ENCODE results near the gene TMEM86B. TPM values are rescaled to one million over a fixed set of nuclear protein-coding genes. Genes with fewer than 3 reads are reported as not detected.
"Not testable (repeated sequence)": the region's sequence is repeated elsewhere in the genome, so short reads cannot be mapped to it uniquely, and the experiment has no call there.

TMEM86B gene
- polyA plus RNA-seq, 1 donor, result 2.6 TPM

GRCh38 chr19:55241935-55242464, 13.4 kb upstream of the TMEM86B start:
- no peak for DNase-seq

DNA sequence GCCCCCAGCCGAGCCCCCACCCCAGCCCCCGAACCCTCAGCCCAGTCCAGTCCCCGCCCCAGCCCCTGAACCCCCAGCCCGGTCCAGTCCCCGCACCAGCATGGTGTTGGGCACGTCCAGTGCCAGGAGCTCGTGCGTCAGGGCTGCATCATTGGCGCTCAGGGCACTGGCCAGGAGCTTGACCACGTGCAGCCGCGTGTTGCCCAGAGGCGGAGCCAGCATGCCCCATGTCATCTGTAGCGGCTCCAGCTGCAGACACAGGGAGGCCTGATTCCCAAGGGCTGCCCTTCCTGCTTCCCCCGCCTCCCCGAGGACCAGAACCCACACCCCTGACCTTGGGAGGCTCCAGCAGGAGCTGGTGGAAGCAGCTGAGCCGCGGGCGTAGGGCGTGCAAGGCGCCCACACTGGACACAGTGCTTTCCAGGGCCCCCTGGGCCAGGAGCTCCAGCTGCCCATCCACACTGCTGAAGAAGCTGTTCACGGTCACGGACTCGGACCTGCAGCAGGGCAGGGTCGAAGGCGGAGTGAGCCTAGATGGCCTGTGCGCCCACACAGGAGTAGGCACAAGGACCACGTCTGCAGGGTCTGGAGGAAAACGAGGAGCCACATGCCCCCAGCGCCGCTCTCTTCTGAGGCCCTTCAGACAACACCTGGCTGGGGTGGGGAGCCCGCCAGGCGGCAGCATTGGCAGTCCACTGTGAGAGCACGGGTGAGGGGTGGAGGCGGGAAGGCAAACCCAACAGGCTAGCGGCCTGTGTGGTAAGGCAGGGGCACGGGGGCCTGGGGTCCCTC, 12.8 kb upstream of the TMEM86B start:
- DNase-seq, result no peak

DNA sequence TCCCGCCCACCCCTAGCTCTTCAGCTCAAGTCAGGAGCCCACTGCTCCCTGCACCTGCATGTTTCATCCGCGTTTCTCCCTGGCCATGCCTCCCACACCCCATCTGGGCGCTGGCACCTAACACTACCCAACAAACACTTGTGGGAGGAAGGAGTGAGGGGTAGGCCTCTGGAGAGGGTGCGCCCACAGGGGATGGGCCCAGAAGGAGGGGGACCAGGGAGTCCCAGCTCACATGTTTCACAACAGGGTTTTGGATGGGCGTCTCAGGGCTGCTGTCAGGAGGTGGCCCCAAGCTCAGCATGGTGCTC, 12.1 kb upstream of the TMEM86B start:
- no peak for DNase-seq

- DNase-seq, result no peak
These were observed 10.4 kb upstream of the TMEM86B start for GRCh38 chr19:55239004-55239403.

- DNase-seq, result no peak
These were observed 9.5 kb upstream of the TMEM86B start for GRCh38 chr19:55238030-55238429.

GRCh38 chr19:55232986-55233385, 4.4 kb upstream of the TMEM86B start:
- DNase-seq, result no peak

- DNase-seq, result no peak
These were observed 3.7 kb upstream of the TMEM86B start for GRCh38 chr19:55232286-55232602.

GRCh38 chr19:55231391-55232285, 3.1 kb upstream of the TMEM86B start:
- no peak for DNase-seq

- no peak for DNase-seq
These were observed 2.2 kb upstream of the TMEM86B start for GRCh38 chr19:55230780-55231179.

GRCh38 chr19:55230329-55230728, 1.8 kb upstream of the TMEM86B start:
- DNase-seq, result no peak

GRCh38 chr19:55229789-55230182, 1.2 kb upstream of the TMEM86B start:
- DNase-seq, result no peak

DNA sequence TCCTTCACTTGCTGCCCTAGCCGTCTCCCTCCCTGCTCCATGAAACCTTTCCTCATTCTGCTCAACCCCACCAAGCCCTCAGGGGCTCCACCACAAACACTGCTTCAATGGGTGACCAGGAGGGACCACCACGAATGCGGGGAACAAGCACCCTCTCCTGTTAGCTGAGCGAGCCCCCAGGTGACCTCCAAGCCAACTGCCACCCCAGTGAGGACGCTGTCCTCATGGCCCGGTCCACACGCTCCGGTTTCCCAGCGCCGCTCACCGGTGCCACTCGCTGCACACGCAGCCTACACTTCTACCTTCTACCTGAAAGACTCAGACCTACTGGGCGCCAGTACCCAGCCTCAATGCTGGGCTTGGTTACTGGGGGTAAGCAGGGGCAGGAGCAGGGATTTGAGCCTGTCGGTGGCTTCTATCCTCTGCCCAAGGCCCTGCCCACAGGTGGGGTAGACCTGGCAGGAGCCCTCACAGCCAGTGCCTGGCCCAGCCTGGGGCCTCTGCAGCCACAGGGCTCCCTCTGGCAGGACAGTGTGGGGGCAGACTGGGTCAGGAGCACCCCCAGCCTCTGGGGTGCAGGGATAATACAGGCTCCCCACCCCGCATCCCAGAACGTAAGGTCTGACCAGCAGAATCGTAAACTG, 704 bp upstream of the TMEM86B start:
- no peak for DNase-seq

DNA sequence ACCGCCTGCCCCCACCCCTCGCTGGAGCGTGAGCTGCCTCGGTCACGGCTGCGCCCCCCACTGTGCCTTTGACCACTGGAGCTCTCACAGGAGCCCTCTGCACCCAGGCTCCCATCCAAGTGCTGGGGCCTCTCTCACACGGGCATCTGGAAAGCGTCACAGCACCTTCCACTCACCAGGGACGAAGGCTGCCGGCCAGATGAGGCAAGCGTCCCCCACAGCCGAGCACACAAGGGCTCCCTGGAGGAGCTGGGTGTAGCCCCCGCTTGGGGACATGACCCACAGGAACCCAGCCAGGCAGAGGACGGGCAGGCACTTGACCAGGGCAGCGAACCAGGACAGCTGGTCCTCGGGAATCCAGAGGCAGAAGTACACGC, 560 bp downstream of the TMEM86B start:
- no peak for DNase-seq

DNA sequence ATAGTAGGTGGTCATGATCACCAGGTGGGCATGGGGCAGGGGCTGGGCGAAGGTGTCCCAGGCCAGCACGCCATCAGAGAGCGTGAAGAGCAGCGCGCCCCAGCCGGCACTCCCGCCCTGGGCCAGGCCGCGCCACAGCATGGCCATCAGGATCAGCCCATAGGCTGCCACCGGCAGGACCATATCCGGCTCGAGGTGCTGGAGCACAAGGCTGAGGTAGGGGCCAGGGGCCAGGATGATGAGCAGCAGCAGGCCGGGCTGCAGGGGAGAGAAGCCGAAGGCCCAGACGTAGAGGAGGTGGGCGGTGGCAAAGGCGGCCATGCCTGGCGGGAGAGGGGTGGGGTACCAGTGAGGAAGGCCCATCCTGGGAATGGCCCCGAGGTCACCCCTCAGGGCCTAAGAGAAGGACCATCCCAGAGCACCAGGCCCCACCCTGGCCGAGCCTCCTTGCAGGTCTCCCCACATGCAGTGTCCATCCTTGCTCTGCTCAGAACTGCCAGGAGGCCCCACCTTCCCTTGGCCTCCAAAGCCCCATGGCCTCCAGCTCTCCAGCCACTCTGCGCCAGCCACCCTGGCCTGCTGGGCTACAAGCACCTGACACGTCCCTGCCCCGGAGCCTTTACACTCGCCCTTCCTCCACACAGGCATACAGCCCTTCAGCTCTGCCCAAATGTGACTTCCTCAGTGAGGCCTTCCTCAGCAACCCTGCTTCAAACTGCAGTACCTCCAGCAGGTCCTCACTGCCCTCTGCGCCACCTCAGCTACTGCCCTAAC, 1.1 kb downstream of the TMEM86B start:
- DNase-seq, result no peak

GRCh38 chr19:55226788-55227187, 1.8 kb downstream of the TMEM86B start:
- no peak for DNase-seq

- no peak for DNase-seq
These were observed 2.3 kb downstream of the TMEM86B start for GRCh38 chr19:55226273-55226672.

DNA sequence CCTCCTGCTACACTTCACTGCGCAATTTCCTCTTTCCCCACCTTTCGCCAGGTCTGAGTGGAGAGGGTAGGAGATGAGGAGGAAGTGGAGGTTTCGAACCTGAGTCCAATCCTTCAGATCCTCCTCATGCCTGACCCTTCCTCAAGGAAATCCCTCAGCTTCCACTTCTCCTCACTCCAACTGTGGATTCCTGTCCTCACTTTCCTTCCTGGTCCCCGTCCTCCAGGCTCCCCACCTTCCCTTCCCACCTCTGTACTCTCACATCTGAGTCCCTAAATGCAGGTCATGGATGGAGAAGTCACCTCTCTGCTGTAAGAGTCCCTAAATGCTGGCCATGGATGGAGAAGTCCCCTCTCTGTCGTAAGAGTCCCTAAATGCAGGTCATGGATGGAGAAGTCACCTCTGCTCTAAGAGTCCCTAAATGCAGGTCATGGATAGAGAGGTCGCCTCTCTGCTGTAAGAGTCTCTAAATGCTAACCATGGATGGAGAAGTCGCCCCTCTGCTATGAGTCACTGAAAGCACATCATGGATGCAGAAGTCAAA, 3.1 kb downstream of the TMEM86B start:
- no peak for DNase-seq

GRCh38 chr19:55224679-55225414, 3.7 kb downstream of the TMEM86B start:
- not testable (repeated sequence) for DNase-seq

GRCh38 chr19:55224038-55224665, 4.4 kb downstream of the TMEM86B start:
- DNase-seq, result no peak

GRCh38 chr19:55223291-55224037, 5.1 kb downstream of the TMEM86B start:
- no peak for DNase-seq
